Stimulated activated CD4-positive, alpha-beta T cell treated with anti-CD3 and anti-CD28 coated beads, Interleukin-4, amount 100 ng/mL, for 48 hours (primary cell): ENCODE results near the gene CTBP2.

ENCODE experiments used
- DNase-seq, 2 donors: peaks; one replicate each; pipeline ENCODE4 v3.0.0-alpha.2; 2020; ENCODE audit warnings: low read depth in 2 of 2

CTBP2 gene

GRCh38 chr10:125144693-125145623 lies 15.4 kb downstream of the CTBP2 start:
- DNase-seq, result no peak

- no peak for DNase-seq
Measured at GRCh38 chr10:125144206-125144605, 16.2 kb downstream of the CTBP2 start.

GRCh38 chr10:125142946-125143345 lies 17.4 kb downstream of the CTBP2 start:
- no peak for DNase-seq

GRCh38 chr10:125141860-125142484 lies 18.4 kb downstream of the CTBP2 start:
- DNase-seq, result no peak

GRCh38 chr10:125141150-125141859 lies 19.1 kb downstream of the CTBP2 start:
- DNase-seq, result no peak

- no peak for DNase-seq
Measured at GRCh38 chr10:125140151-125140550, 20.2 kb downstream of the CTBP2 start.

GRCh38 chr10:125137601-125138438 lies 22.5 kb downstream of the CTBP2 start:
- no peak for DNase-seq

- DNase-seq, result no peak
Measured at GRCh38 chr10:125136087-125136486, 24.3 kb downstream of the CTBP2 start.

GRCh38 chr10:125135771-125136035 lies 24.7 kb downstream of the CTBP2 start:
- no peak for DNase-seq

- DNase-seq, result no peak
Measured at GRCh38 chr10:125134916-125135770, 25.2 kb downstream of the CTBP2 start.

- DNase-seq, result no peak
Measured at GRCh38 chr10:125134483-125134848, 25.9 kb downstream of the CTBP2 start.

- no peak for DNase-seq
Measured at GRCh38 chr10:125133696-125134482, 26.5 kb downstream of the CTBP2 start.

- DNase-seq, result no peak
Measured at GRCh38 chr10:125132344-125132743, 28.0 kb downstream of the CTBP2 start.

- no peak for DNase-seq
Measured at GRCh38 chr10:125130916-125131315, 29.4 kb downstream of the CTBP2 start.

GRCh38 chr10:125130260-125130659 lies 30.1 kb downstream of the CTBP2 start:
- no peak for DNase-seq

- DNase-seq, result no peak
Measured at GRCh38 chr10:125129076-125129458, 31.3 kb downstream of the CTBP2 start.

- DNase-seq, result no peak
Measured at GRCh38 chr10:125128397-125129075, 31.8 kb downstream of the CTBP2 start.

GRCh38 chr10:125127986-125128385 lies 32.4 kb downstream of the CTBP2 start:
- no peak for DNase-seq

GRCh38 chr10:125127110-125127509 lies 33.3 kb downstream of the CTBP2 start:
- DNase-seq, result no peak
